AG09319 (cell line): ENCODE data around the gene MED27.

Experiments
- DNase-seq: peaks from one replicate; pipeline ENCODE4 v3.0.0-alpha.2; 2010; ENCODE audit warnings: low read depth; ENCODE audit errors: extremely low read depth
- CTCF ChIP-seq: IDR thresholded peaks from 2 replicates; pipeline ENCODE4 v1.5.1; 2011; ENCODE audit warnings: low read depth, mild to moderate bottlenecking, inconsistent platforms, low read length, moderate library complexity

The MED27 gene

GRCh38 chr9:131905144-131905543 lies 174.5 kb downstream of the MED27 start:
- no peak for TF ChIP-seq CTCF
- no peak for DNase-seq

- no peak for DNase-seq
- no peak for TF ChIP-seq CTCF
Observed at GRCh38 chr9:131899296-131900228, 180.1 kb downstream of the MED27 start.

GRCh38 chr9:131892902-131893500 lies 186.7 kb downstream of the MED27 start:
- DNase-seq: no peak
- TF ChIP-seq CTCF: no peak

- TF ChIP-seq CTCF: no peak
- DNase-seq: no peak
Observed at GRCh38 chr9:131892162-131892707, 187.4 kb downstream of the MED27 start.

- no peak for DNase-seq
- no peak for TF ChIP-seq CTCF
Observed at GRCh38 chr9:131891598-131891997, 188.1 kb downstream of the MED27 start.

- TF ChIP-seq CTCF: no peak
- DNase-seq: no peak
Observed at GRCh38 chr9:131889437-131890251, 190.0 kb downstream of the MED27 start.
